Astrocyte (in vitro differentiated cells and primary cell): ENCODE data around the gene ADCYAP1R1.

Experiments
- CTCF ChIP-seq: IDR thresholded peaks from 2 replicates; pipeline ENCODE4 v1.5.1; 2011; ENCODE audit warnings: low read depth, mild to moderate bottlenecking, inconsistent platforms, low read length, moderate library complexity; ENCODE audit not compliant: insufficient read depth
- EZH2 ChIP-seq: IDR thresholded peaks from 2 replicates; pipeline ENCODE4 v1.6.1; 2012; ENCODE audit warnings: mild to moderate bottlenecking, low read length, inconsistent platforms; ENCODE audit not compliant: insufficient read depth

GRCh38 chr7:31095286-31096197 lies 43.4 kb downstream of the ADCYAP1R1 start:
- no peak for TF ChIP-seq CTCF
- TF ChIP-seq EZH2, result no peak
